NT2/D1 (cell line): Measurements from ENCODE around the gene MCOLN1.

Experiments
- SUZ12 ChIP-seq: IDR thresholded peaks from 2 replicates; pipeline ENCODE4 v1.6.1; 2011; ENCODE audit not compliant: insufficient read length, insufficient read depth; ENCODE audit errors: extremely low read depth
- YY1 ChIP-seq: IDR thresholded peaks from 2 replicates; pipeline ENCODE4 v1.6.1; 2011; ENCODE audit not compliant: insufficient read length, insufficient read depth
- ZNF274 ChIP-seq: IDR thresholded peaks from 2 replicates; pipeline ENCODE4 v1.6.1; 2011; ENCODE audit warnings: mild to moderate bottlenecking, low read depth, low read length

GRCh38 chr19:7527516-7528191 lies 5.2 kb downstream of the MCOLN1 start:
- TF ChIP-seq YY1 = no peak
- no peak for TF ChIP-seq ZNF274
- TF ChIP-seq SUZ12 = no peak
